Neural crest cell (in vitro differentiated cells): ENCODE results near the gene FXYD4. TPM values are rescaled to one million over a fixed set of nuclear protein-coding genes. Genes with fewer than 3 reads are reported as not detected.

Experiments used
- DNase-seq: peaks from one replicate; pipeline ENCODE4 v3.0.0; 2021; ENCODE audit warnings: low read depth, mixed read lengths, low spot score
- H3K27ac Mint-ChIP-seq: one replicate; pipeline ENCODE4 v1.8.0; 2021; ENCODE audit warnings: mild to moderate bottlenecking, mixed read lengths; ENCODE audit not compliant: unreplicated experiment
- H3K27me3 Mint-ChIP-seq: 2 replicates; pipeline ENCODE4 v1.8.0; 2021; ENCODE audit warnings: low read depth, mild to moderate bottlenecking, mixed read lengths
- H3K36me3 Mint-ChIP-seq: 2 replicates; pipeline ENCODE4 v1.8.0; 2021; ENCODE audit warnings: low read depth, mild to moderate bottlenecking, mixed read lengths
- H3K4me1 Mint-ChIP-seq: 2 replicates; pipeline ENCODE4 v1.8.0; 2021; ENCODE audit warnings: mixed read lengths
- H3K4me3 Mint-ChIP-seq: one replicate; pipeline ENCODE4 v1.8.0; 2021; ENCODE audit warnings: mild to moderate bottlenecking, mixed read lengths
- H3K9me3 Mint-ChIP-seq: 2 replicates; pipeline ENCODE4 v1.8.0; 2021; ENCODE audit warnings: mixed read lengths
- CTCF ChIP-seq: fragments of 200-600 bp; sonication (generic); conservative IDR thresholded peaks from 2 replicates; pipeline ENCODE4 v1.5.0; 2021; ENCODE audit warnings: antibody characterized with exemption, mild to moderate bottlenecking
- total RNA-seq: library from RNA; stranded (reverse); gene quantifications from 2 replicates; pipeline ENCODE4 v1.2.1, GENCODE V29; 2021

The FXYD4 gene
- total RNA-seq, 1 donor from 2014 or later = not detected

GRCh38 chr10:43361547-43362190 lies 9.8 kb upstream of the FXYD4 start:
- no peak for DNase-seq
- Mint-ChIP-seq H3K27ac (peak overlapping the region; percentile 50), H3K27me3 (no peaks in the 10 kb centered on the region), H3K9me3 (no peaks in the 10 kb centered on the region), H3K4me3 (peak overlapping the region; percentile 89), H3K36me3 (no peaks in the 10 kb centered on the region), H3K4me1 (peaks cover 9% of the 10 kb centered on the region)
- no peak for TF ChIP-seq CTCF

- no peaks in the 10 kb centered on the region for H3K27me3 Mint-ChIP-seq
- H3K4me1 Mint-ChIP-seq = peaks cover 9% of the 10 kb centered on the region
- TF ChIP-seq CTCF = no peak
- peak; percentile 70 for DNase-seq
- H3K27ac Mint-ChIP-seq = no peak overlapping the region
- no peaks in the 10 kb centered on the region for H3K36me3 Mint-ChIP-seq
- H3K9me3 Mint-ChIP-seq = no peaks in the 10 kb centered on the region
- H3K4me3 Mint-ChIP-seq = peak overlapping the region; percentile 89
Measured at GRCh38 chr10:43362191-43362839, 9.1 kb upstream of the FXYD4 start.

GRCh38 chr10:43365001-43365400 lies 6.4 kb upstream of the FXYD4 start:
- no peaks in the 10 kb centered on the region for H3K36me3 Mint-ChIP-seq

GRCh38 chr10:43369921-43370320 lies 1.5 kb upstream of the FXYD4 start:
- Mint-ChIP-seq H3K9me3 (no peaks in the 10 kb centered on the region), H3K4me3 (no peak overlapping the region), H3K27me3 (no peaks in the 10 kb centered on the region), H3K36me3 (no peaks in the 10 kb centered on the region), H3K27ac (no peak overlapping the region), H3K4me1 (peaks cover 14% of the 10 kb centered on the region)
- no peak for DNase-seq
- TF ChIP-seq CTCF = no peak

More at GRCh38 chr10:43365001-43365400, 6.4 kb upstream of the FXYD4 start:
- H3K9me3 Mint-ChIP-seq = no peaks in the 10 kb centered on the region
- no peak overlapping the region for H3K27ac Mint-ChIP-seq
- no peak overlapping the region for H3K4me3 Mint-ChIP-seq
- peaks cover 9% of the 10 kb centered on the region for H3K4me1 Mint-ChIP-seq
- DNase-seq = no peak
- H3K27me3 Mint-ChIP-seq = no peaks in the 10 kb centered on the region
- TF ChIP-seq CTCF = no peak

GRCh38 chr10:43370671-43371215 lies 693 bp upstream of the FXYD4 start:
- DNase-seq = no peak
- H3K27ac Mint-ChIP-seq = no peak overlapping the region
- no peak for TF ChIP-seq CTCF
- peaks cover 14% of the 10 kb centered on the region for H3K4me1 Mint-ChIP-seq
- no peaks in the 10 kb centered on the region for H3K27me3 Mint-ChIP-seq
- H3K36me3 Mint-ChIP-seq = no peaks in the 10 kb centered on the region
- H3K4me3 Mint-ChIP-seq = no peak overlapping the region
- no peaks in the 10 kb centered on the region for H3K9me3 Mint-ChIP-seq
